Thoracic aorta (tissue), 2 donors: ENCODE data around the gene HMGCL. TPM values are rescaled to one million over a fixed set of nuclear protein-coding genes. Genes with fewer than 3 reads are reported as not detected.
"Not testable (repeated sequence)": the region's sequence is repeated elsewhere in the genome, so short reads cannot be mapped to it uniquely, and the experiment has no call there.

Source experiments
- ATAC-seq: fragments of 150-250 bp; one replicate; pipeline ENCODE4 v1.8.0; 2017; ENCODE audit warnings: low read depth; ENCODE audit not compliant: insufficient number of reproducible peaks, low FRiP score
- DNase-seq: peaks from one replicate; pipeline ENCODE4 v3.0.0-alpha.2; 2020; ENCODE audit warnings: low spot score
- H3K27ac ChIP-seq, 2 donors: fragments of 200-600 bp; sonication (generic); 1 replicate in 1 of 2; 2 replicates in 1 of 2; pipeline ENCODE4 v1.5.1; 2016; ENCODE audit warnings: mild to moderate bottlenecking in 2 of 2, moderate library complexity in 2 of 2
- H3K27me3 ChIP-seq: fragments of 200-600 bp; sonication (generic); replicated peaks from 2 replicates; pipeline ENCODE4 v1.6.0; 2016; ENCODE audit warnings: mild to moderate bottlenecking; ENCODE audit not compliant: insufficient read depth
- H3K36me3 ChIP-seq: fragments of 200-600 bp; sonication (generic); one replicate; pipeline ENCODE4 v1.5.1; 2016
- H3K4me1 ChIP-seq, 2 donors: fragments of 200-600 bp; sonication (generic); 1 replicate in 1 of 2; 2 replicates in 1 of 2; pipeline versions ENCODE4 v1.5.1 to v1.6.0; 2016; ENCODE audit warnings: low read depth in 2 of 2, mild to moderate bottlenecking in 1 of 2; ENCODE audit not compliant: control insufficient read depth in 1 of 2
- H3K4me3 ChIP-seq: fragments of 200-600 bp; sonication (generic); 2 replicates; pipeline ENCODE4 v1.5.1; 2016; ENCODE audit warnings: mild to moderate bottlenecking
- H3K9me3 ChIP-seq: fragments of 200-600 bp; sonication (generic); 2 replicates; pipeline ENCODE4 v1.5.1; 2016
- total RNA-seq, 2 donors: library from RNA; depleted of rRNA; stranded (reverse); fragments of >200 nt; gene quantifications; one replicate each; pipeline versions ENCODE4 v1.1.0 to v1.2.3, GENCODE V29; 2016
- TF ChIP-seq, protein P1 (sequence below): fragments of 200-600 bp; sonication (generic); IDR thresholded peaks from one replicate; pipeline ENCODE4 v1.5.1; 2019; ENCODE audit warnings: antibody characterized with exemption

The HMGCL gene
- total RNA-seq, 2 donors from 2014 or later, result 27.6 to 31.7 TPM

DNA sequence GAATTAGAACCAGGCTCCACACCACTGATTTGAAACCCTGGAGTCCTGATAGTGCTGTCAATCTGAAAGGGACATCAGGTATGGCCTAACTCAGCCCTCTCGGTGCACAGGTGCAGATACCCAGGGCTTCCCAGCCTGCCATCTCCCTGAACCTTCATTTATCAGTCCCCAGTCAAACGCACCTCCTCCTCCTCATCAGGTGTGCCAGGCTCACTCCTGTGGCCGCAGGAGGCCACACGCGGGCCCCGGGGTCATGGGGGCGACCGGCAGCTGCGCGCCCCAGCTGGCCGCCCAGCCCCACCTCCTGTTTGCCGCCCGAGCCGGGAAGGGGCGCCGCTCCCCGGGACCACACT, 42.3 kb upstream of the HMGCL start:
- Histone ChIP-seq H3K4me1 (peaks cover 12 to 21% of the 10 kb centered on the region in 2 donors), H3K4me3 (peak overlapping the region; percentile 86), H3K27me3 (no peaks in the 10 kb centered on the region), H3K9me3 (no peaks in the 10 kb centered on the region), H3K27ac (peak overlapping the region in 1 of 2 donors; percentile 79), H3K36me3 (peaks cover 6% of the 10 kb centered on the region)
- DNase-seq, result no peak
- TF ChIP-seq, protein P1, sequence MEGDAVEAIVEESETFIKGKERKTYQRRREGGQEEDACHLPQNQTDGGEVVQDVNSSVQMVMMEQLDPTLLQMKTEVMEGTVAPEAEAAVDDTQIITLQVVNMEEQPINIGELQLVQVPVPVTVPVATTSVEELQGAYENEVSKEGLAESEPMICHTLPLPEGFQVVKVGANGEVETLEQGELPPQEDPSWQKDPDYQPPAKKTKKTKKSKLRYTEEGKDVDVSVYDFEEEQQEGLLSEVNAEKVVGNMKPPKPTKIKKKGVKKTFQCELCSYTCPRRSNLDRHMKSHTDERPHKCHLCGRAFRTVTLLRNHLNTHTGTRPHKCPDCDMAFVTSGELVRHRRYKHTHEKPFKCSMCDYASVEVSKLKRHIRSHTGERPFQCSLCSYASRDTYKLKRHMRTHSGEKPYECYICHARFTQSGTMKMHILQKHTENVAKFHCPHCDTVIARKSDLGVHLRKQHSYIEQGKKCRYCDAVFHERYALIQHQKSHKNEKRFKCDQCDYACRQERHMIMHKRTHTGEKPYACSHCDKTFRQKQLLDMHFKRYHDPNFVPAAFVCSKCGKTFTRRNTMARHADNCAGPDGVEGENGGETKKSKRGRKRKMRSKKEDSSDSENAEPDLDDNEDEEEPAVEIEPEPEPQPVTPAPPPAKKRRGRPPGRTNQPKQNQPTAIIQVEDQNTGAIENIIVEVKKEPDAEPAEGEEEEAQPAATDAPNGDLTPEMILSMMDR, result no peak
- ATAC-seq, result no peak

DNA sequence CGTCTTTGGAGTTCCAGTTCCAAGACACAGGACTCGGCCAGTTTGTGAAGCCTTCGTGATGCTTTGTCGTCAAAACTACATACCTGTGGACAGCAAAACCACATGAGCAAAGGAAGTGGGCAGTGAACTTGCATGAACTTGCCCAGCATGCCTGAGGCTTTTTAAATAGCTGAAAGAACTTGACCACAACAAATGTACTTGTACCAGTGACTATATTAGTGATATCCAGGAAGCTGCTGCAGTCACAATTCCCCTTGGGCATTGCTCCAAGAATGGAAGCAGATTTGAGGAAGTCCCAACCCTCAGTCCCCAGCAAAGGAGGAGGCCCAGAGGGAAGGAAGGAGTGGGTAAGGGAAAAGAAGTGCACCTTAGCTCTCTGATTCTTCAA, 40.3 kb upstream of the HMGCL start:
- Histone ChIP-seq H3K36me3 (peaks cover 11% of the 10 kb centered on the region), H3K4me1 (peaks cover 12 to 21% of the 10 kb centered on the region in 2 donors), H3K4me3 (no peak overlapping the region), H3K27me3 (no peaks in the 10 kb centered on the region), H3K27ac (no peak overlapping the region), H3K9me3 (no peaks in the 10 kb centered on the region)
- no peak for ATAC-seq
- TF ChIP-seq, protein P1, result no peak
- DNase-seq, result no peak

DNA sequence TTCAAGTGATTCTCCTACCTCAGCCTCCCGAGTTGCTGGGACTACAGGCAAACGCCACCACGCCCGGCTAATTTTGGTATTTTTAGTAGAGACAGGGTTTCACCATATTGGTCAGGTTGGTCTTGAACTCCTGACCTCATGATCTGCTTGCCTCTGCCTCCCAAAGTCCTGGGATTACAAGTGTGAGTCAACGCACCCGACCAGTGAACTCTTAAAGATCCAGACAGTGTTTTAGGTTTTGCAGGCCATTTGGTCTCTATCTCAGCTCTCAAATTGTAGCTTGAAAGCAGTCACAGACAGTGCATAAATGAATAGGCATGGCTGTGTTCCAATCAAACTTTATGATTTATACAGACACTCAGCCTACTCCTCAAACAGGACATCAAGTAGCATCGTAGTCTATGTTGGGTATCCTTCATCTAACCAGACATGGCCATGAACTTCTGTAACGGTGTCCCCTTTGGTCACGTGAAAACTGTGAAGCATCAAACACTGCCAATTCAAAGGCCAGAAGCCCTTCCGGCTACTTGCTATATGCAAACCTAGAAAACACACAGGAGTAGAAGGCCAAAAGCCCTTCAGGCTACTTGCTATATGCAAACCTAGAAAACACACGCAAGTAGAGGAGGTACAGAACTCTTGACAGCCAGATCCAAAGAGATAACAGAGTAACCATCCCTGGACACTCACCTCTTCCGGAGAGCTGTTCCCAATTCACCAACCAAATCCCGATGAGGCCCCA, 39.7 kb upstream of the HMGCL start:
- Histone ChIP-seq H3K4me3 (no peak overlapping the region), H3K27ac (no peak overlapping the region), H3K9me3 (no peaks in the 10 kb centered on the region), H3K36me3 (peaks cover 11% of the 10 kb centered on the region), H3K27me3 (no peaks in the 10 kb centered on the region), H3K4me1 (peaks cover 12 to 21% of the 10 kb centered on the region in 2 donors)
- TF ChIP-seq, protein P1, result no peak
- no peak for DNase-seq
- no peak for ATAC-seq

DNA sequence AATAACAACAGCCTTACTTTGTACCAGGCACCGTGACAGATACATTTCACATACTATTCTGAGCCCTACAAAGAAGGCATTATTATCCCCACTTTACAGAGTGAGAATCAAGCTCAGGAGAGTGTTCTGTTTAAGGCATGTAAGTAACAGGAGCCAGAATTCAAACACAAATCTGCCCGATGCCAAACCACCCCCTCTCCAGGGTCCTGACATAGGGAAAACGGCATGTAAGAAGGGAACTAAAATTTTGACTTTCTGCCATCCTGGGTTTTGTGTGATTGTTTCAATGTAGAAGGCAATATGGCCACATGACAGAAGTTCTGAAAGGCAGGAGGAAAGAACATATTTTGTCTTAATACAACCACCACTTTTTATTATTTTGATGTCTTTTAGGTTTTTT, 37.4 kb upstream of the HMGCL start:
- H3K4me1 ChIP-seq, result peaks cover 10 to 15% of the 10 kb centered on the region in 2 donors
- H3K27me3 ChIP-seq, result no peaks in the 10 kb centered on the region
- H3K4me3 ChIP-seq, result no peak overlapping the region
- DNase-seq, result no peak
- peaks cover 18% of the 10 kb centered on the region for H3K36me3 ChIP-seq
- no peak overlapping the region for H3K27ac ChIP-seq
- TF ChIP-seq, protein P1, result no peak
- no peak for ATAC-seq
- H3K9me3 ChIP-seq, result no peaks in the 10 kb centered on the region

DNA sequence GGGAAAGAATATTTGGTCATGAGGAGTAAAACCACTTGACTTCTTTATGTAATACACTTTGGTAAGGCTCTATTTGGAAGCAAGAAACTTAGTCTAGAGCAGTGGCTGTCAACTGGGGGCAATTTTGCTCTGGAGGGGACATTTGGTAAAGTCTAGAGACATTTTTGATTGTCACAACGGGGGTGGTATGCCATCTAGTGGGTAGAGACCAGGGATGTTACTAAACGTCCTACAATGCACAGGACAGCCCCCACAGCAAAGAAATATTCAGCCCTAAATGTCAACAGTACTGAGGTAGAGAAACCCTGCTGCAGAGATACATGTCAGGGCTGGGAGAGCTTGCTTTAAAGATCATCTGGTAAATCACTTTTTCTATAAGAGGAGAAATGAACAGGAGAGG, 29.3 kb upstream of the HMGCL start:
- no peaks in the 10 kb centered on the region for H3K27me3 ChIP-seq
- ATAC-seq (no peak), DNase-seq (no peak)
- no peak overlapping the region for H3K27ac ChIP-seq
- peaks cover 14% of the 10 kb centered on the region for H3K36me3 ChIP-seq
- no peaks in the 10 kb centered on the region for H3K9me3 ChIP-seq
- H3K4me3 ChIP-seq, result no peak overlapping the region
- no peaks in the 10 kb centered on the region for H3K4me1 ChIP-seq
- TF ChIP-seq, protein P1, result no peak

DNA sequence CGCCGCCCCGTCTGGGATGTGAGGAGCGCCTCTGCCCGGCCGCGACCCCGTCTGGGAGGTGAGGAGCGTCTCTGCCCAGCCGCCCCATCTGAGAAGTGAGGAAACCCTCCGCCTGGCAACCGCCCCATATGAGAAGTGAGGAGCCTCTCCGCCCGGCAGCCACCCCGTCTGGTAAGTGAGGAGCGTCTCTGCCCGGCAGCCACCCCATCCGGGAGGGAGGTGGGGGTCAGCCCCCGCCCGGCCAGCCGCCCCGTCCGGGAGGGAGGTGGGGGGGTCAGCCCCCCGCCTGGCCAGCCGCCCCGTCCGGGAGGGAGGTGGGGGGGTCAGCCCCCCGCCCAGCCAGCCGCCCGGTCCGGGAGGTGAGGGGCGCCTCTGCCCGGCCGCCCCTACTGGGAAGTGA, 27.9 kb upstream of the HMGCL start:
- not testable (repeated sequence) for H3K4me1 ChIP-seq, H3K4me3 ChIP-seq, H3K36me3 ChIP-seq, H3K27ac ChIP-seq, H3K9me3 ChIP-seq, ATAC-seq, H3K27me3 ChIP-seq, DNase-seq

DNA sequence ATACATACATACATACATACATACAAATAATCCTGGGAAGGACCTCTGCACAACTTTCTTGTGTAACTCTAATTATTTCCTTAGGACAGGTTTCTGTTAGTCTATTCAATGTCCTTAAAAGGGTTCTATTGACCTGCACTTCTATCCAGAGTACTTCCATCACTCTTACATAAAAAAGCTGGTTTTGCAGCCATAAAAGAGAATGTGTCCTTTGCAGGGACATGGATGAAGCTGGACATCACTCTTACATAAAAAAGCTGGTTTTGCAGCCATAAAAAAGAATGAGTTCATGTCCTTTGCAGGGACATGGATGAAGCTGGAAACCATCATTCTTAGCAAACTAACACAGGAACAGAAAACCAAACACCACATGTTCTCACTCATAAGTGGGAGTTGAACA, 26.2 kb upstream of the HMGCL start:
- not testable (repeated sequence) for ATAC-seq, H3K4me1 ChIP-seq, H3K27ac ChIP-seq, H3K9me3 ChIP-seq, H3K4me3 ChIP-seq, H3K27me3 ChIP-seq, DNase-seq
- H3K36me3 ChIP-seq, result peaks cover 14% of the 10 kb centered on the region
